PC-3 (cell line): Measurements from ENCODE around the gene PRKCE.

Experiments
- CTCF ChIP-seq: fragments of 300-600 bp; sonication (generic); conservative IDR thresholded peaks from 2 replicates; pipeline ENCODE4 v1.5.1; 2017; ENCODE audit warnings: antibody characterized with exemption, low read depth, mild to moderate bottlenecking, low read length
- EZH2 ChIP-seq: fragments of 300-600 bp; sonication (generic); IDR thresholded peaks from one replicate; pipeline ENCODE4 v1.6.1; 2017; ENCODE audit warnings: antibody characterized with exemption, mild to moderate bottlenecking, low read length; ENCODE audit not compliant: unreplicated experiment
- EZH2phosphoT487 ChIP-seq: fragments of 300-600 bp; sonication (generic); IDR thresholded peaks from 2 replicates; pipeline ENCODE4 v1.6.1; 2018; ENCODE audit warnings: mild to moderate bottlenecking, antibody characterized with exemption, low read length, borderline replicate concordance

DNA sequence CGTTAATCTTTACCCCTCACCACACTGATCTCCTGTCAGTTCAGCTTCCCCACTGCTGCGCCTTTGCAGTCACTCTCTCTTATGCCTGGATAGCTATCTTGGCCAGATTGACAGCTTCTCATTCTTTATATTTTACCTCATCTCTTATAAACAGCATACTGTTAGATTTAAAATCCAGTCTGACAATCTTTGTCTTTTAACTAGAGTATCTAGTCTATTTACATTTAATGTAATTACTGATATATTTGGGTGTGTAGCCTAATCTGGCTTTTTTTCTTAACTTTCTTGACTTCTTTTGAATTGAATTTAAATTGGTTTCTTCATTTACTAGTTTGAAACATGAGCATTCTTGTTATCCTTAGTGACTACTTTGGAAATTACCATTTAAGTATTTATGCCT is 225.1 kb downstream of the PRKCE start:
- TF ChIP-seq CTCF (no peak), EZH2phosphoT487 (no peak), EZH2 (no peak)
